HG03025 (cell line): ENCODE measurements around the gene HNRNPDL.
"Not testable (repeated sequence)": the region's sequence is repeated elsewhere in the genome, so short reads cannot be mapped to it uniquely, and the experiment has no call there.

ENCODE experiments used
- ATAC-seq: cut with Tn5 transposase; IDR thresholded peaks from one replicate; pipeline ENCODE4 v1.9.1; 2021; ENCODE audit warnings: mild to moderate bottlenecking, moderate library complexity; ENCODE audit not compliant: unreplicated experiment, low FRiP score

HNRNPDL gene

DNA sequence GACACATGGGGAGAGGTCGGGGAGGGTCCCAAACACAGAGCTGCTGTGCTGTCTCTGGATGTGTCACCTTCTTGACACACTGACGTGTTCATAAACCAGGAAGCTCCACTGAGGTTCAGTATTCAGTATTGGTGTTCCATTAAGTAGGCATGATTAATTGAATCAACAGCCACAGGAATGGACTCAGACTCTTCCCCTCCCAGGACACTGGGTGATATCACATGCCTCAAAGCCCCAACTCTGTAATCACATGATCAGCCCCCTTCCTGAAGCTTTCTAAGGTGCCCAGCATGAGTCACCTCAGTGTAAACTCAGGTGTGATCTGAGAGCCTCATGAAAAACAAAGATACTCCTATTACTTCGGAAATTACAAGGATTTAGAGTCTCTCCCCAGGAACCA is 35.4 kb downstream of the HNRNPDL start:
- no peak for ATAC-seq

DNA sequence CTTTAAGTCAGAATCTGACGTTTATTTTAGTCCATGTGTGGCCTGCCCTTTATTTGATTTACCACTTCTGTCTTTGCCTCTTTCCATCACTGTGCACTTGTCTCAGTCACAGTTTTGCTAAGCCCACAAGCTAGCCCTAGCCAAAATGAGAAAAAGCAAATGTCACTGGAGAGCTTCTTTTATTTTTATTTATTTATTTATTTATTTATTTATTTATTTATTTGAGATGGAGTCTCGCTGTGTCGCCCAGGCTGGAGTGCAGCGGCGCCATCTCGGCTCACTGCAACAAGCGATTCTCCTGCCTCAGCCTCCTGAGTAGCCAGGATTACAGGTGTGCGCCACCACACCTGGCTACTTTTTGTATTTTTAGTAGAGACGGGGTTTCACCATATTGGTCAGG is 40.2 kb downstream of the HNRNPDL start:
- ATAC-seq, result not testable (repeated sequence)

DNA sequence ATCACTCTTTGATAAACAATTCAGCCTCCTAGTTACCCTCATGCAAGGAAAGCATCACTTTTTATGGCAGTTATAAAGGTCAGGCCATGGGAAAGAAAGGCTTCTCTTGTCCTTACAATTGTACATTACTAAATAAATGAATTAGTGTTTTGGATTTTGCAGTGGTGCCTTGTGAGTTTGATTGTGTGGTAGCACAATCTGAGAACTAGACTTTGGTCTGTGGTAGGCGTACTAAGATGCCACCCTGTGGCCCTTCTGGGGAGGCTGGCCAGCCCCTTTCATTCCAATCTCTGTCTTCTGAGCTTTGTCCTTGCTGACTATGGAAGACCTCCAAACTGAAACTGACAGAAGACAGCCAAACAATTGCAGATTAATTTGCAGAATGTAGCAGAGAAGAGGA is 41.9 kb downstream of the HNRNPDL start:
- ATAC-seq, result no peak

DNA sequence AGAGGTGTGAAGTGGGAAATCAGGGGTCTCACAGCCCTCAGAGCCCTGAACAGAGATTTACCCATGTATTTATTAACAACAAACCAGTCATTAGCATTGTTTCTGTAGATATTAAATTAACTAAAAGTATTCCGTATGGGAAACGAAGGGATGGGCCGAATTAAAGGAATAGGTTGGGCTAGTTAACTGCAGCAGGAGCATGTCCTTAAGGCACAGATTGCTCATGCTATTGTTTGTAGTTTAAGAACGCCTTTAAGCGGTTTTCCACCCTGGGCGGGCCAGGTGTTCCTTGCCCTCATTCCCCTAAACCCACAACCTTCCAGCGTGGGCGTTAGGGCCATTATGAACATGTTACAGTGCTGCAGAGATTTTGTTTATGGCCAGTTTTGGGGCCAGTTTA is 44.0 kb downstream of the HNRNPDL start:
- not testable (repeated sequence) for ATAC-seq

DNA sequence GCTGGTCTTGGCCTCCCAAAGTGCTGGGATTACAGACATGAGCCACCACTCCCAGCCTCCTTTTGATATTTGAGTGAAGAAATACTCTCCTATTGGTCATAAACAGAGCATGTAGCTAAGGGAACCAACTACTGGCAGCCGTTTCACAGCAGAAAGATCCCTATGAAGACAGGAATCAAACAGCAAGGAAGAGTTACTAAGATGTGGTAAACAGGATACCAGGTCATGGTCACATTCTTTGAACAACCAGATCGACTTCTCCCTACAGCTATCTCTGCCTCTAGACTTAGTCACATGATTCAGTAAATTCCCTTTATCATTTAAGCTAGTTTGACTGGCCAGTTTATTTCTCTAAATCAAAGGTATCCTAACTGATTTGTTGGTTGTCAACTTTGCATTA is 47.5 kb downstream of the HNRNPDL start:
- no peak for ATAC-seq

DNA sequence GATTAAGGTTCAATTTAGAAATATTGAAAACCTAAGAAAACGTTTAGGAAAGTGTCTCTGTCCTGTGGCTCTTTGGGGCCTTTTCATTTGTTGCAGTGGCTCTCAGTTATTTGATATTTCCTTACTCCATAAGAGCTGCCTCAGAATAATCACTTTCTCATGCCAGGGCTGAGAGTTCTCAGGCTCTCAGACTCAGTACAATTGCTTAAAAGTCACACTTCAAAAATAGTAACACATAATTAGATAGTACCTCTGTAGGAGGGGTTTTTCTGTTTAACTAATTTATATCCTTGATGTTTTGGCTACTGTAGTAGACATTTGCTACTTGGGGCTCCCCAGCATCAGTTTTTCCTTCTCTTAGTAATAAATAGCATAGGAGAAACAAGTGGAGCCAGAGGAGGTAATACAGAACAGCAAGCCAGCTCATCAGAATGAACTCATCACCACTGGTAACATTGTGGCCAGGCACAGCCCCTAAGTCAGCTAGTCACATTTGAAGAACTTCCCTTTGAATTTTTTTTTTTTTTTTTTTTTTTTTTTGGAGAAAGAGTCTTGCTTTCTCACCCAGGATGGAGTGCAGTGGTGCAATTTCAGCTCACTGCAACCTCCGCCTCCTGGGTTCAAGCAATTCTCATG is 48.5 kb downstream of the HNRNPDL start:
- no peak for ATAC-seq

DNA sequence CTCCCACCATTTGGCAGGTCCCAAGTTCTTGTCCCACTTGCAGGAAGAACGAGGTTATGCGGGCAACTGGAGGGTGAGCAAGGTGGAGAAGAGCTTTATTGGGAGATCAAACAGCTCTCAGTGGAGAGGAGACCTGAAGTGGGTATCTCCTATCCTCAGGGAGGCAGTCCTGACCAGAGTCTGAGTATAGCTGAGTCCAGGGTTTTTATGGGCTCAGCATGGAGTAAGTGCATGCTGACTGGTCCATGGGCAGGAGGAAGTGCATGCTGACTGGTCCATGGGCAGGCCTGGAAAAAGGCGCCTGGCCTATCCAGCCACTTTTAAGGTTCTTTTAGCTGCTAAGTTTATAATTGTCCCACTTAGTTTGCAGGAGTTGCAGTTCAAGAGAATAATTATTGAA is 49.0 kb downstream of the HNRNPDL start:
- ATAC-seq, result no peak

DNA sequence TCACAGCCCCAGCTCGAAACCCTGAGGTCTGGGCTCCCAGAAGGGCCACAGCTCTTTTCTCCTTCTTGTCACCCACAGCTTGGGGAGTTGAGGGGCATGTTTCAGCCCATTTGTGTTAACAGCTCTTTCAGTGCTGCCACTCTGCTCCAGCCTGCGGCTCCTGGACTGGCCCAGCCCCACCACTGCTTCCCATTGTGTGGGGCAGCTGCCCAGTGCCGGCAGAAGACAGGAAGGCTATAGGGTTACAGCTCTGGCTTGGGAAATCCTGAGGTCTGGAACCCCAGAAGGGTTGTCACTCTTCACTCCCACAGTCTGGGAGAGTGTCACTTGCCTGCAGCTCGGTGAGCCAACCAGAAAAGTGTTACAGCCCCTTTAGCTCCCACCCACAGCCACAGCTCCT is 49.4 kb downstream of the HNRNPDL start:
- no peak for ATAC-seq

DNA sequence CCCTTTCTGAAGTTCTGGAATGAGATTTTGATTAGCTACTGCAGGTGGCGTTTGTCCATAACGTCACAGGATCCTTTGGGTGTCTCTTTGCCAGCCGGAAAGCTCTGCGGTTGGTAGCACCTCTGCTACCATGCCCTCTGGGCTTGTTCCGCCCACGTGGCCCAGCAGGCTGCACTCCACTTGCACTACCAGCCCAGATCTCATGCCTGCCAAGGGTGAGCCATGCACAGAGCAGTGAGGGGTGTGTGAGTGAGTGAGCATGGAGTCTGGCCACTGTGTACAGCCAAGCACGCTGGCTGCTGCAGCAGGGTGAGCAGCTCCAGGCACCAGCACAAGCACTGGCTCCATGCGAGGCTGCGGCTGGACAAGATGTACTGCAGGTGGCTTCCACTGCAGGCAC is 49.9 kb downstream of the HNRNPDL start:
- no peak for ATAC-seq

DNA sequence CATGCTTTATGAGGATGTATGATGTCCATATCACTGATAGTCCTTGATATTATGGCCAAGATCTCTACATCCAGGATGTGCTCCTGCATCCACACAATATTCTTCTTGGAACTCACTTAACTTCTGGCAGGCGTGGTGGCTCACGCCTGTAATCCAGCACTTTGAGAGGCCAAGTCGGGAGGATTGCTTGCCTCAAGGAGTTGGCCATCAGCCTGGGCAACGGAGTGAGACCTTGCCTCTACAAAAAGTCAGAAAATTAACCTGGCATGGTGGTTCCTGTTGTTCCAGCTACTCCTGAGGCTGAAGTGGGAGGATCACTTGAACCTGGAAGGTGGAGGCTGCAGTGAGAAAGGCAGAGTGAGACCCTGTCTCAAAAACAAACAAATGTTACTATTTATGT is 54.2 kb downstream of the HNRNPDL start:
- ATAC-seq, result no peak

DNA sequence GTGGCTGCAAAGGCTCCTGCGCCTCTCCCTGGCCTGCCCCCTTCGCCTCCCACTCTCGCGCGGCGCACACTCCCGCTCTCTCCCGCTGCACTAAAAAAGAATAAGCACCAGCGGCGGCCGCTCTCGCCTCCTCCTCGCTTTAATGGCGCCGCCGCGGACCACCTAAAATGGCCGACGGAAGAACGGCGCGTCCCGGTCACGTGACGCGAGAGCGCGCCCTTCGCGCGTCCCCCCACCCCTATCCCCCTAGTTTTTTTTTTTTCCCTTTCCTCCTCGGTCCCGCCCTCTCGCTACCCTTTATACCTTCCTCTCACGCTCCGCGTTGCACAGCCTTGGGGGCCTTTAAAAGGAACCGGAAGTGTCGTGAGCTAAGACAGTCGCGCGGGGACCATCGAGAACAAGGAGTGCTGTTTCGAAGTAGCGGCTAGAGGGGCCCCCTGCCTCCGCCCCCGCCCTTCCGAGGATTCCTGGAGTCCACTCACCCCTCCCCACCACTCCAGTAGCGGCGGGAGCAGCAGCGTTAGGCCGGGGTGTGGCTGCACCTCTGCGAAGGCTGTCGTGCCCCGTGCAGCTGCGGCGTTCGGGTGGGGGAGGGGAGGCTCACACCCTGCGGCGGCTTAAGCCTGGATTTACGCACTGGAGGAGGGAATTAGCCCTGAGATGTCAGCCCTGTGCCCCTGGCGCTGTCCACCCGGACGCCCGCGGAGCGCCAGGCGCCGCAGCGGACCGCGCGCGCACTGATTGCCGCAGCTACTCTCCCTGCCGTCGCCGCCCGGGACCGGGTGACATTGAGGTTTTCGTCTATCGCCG is 56.2 kb downstream of the HNRNPDL start, which contains the start of gene HNRNPD:
TSS of gene HNRNPD (minus strand) at position 176 of the 810 bp plus-strand sequence. CDS start 313 bp downstream, outside the sequence.
- peak; percentile 95 for ATAC-seq

DNA sequence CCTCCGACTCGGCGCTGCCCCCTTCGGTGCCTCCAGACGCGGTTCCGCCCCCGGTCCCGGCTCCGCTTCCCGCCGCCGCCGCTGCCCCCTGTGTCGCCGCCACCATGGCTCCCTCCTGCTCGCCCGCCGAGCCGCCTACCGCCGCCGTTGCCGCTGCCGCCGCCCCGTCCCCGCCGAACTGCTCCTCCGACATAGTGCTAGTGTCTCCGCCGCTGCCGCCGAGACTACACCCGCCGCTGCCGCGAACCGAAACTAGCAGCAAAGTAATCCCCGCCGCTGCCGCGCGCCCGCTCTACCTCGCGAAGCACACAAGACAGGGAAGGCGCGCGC is 56.8 kb downstream of the HNRNPDL start:
- ATAC-seq, result peak; percentile 10
